K562 (cell line): Measurements from ENCODE around the gene NUBPL.

Source experiments
- CBFB ChIP-seq: sonication (generic); formaldehyde crosslinking; IDR thresholded peaks from 2 replicates; pipeline ENCODE4 v1.4.0; 2020; ENCODE audit warnings: mild to moderate bottlenecking, missing genetic modification reagents
- EZH2 ChIP-seq: IDR thresholded peaks from 2 replicates; pipeline ENCODE4 v1.6.1; 2012; ENCODE audit warnings: low read depth, mild to moderate bottlenecking, inconsistent platforms, low read length, borderline replicate concordance
- FOXM1 ChIP-seq, 2 experiments: fragments of 450-650 bp in 1 of 2; sonication (generic) in 1 of 2; formaldehyde crosslinking in 1 of 2; IDR thresholded peaks; 2 replicates each; pipeline versions ENCODE4 v1.6.1 to v1.9.0; 2017 to 2022; ENCODE audit warnings: low read depth in 2 of 2, mild to moderate bottlenecking in 2 of 2, missing genetic modification reagents in 1 of 2, moderate library complexity in 1 of 2
- HCFC1 ChIP-seq: IDR thresholded peaks from 2 replicates; pipeline ENCODE4 v1.6.1; 2012; ENCODE audit warnings: low read depth, low read length, improper control_type of control experiment
- MAZ ChIP-seq, 2 experiments: fragments of 450-650 bp in 1 of 2; sonication (generic) in 1 of 2; formaldehyde crosslinking; IDR thresholded peaks in 1 of 2; conservative IDR thresholded peaks in 1 of 2; 2 replicates each; pipeline versions ENCODE4 v1.4.0 to v1.5.0; 2020; ENCODE audit warnings: mild to moderate bottlenecking in 1 of 2, missing genetic modification reagents in 1 of 2
- MCM5 ChIP-seq: fragments of 450-650 bp; IDR thresholded peaks from 2 replicates; pipeline ENCODE4 v1.6.1; 2016; ENCODE audit warnings: low read depth
- MTF1 ChIP-seq: fragments of 250-450 bp; sonication (Bioruptor Pico); IDR thresholded peaks from 2 replicates; pipeline ENCODE4 v1.9.0; 2021; ENCODE audit warnings: moderate library complexity, mild to moderate bottlenecking, inconsistent platforms, borderline replicate concordance
- NFE2L1 ChIP-seq: fragments of 450-650 bp; IDR thresholded peaks from 2 replicates; pipeline ENCODE4 v1.6.1; 2016; ENCODE audit warnings: missing genetic modification characterization, low read depth, mild to moderate bottlenecking, missing compliant biosample characterization, moderate library complexity, borderline replicate concordance
- ZBTB2 ChIP-seq: fragments of 450-650 bp; IDR thresholded peaks from 2 replicates; pipeline ENCODE4 v1.6.1; 2016; ENCODE audit warnings: antibody characterized with exemption
- TF ChIP-seq, protein P1 (sequence below), 3 experiments: IDR thresholded peaks in 2 of 3; conservative IDR thresholded peaks in 1 of 3; 2 replicates each; pipeline ENCODE4 v1.5.1; 2011 to 2012; ENCODE audit warnings: low read length in 3 of 3, mild to moderate bottlenecking in 3 of 3, control low read depth in 2 of 3, improper control_type of control experiment in 1 of 3, inconsistent platforms in 1 of 3, low read depth in 1 of 3, mixed read lengths in 1 of 3, moderate library complexity in 1 of 3; ENCODE audit not compliant: insufficient read depth in 2 of 3
- TF ChIP-seq, protein P2 (sequence below): sonication (generic); formaldehyde crosslinking; IDR thresholded peaks from 2 replicates; pipeline ENCODE4 v1.8.1; 2023; ENCODE audit warnings: mild to moderate bottlenecking, missing genetic modification reagents
- TF ChIP-seq, protein P3 (sequence below): sonication (generic); formaldehyde crosslinking; IDR thresholded peaks from 2 replicates; pipeline ENCODE4 v1.9.0; 2022; ENCODE audit warnings: mild to moderate bottlenecking, missing genetic modification reagents

DNA sequence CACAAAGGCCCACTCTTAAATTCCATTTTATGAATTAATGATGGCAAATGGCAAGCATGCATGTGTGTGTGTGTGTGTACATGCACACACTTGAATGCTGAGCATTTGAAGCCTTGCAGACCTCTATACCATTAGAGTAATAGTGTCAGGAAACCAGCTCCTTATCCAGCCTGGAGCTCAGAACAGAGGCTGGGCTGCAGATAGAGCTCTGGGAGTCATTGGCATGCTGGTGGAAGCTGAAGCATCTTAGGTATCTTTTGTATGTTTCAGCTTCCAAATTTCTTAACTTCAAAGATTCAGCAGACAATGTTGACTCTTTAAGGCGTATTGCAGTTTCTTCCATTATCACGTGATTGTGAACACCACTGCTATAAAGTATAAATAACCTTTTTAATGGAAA lies 323.0 kb downstream of the NUBPL start:
- TF ChIP-seq MCM5 (no peak), HCFC1 (no peak), EZH2 (no peak), MAZ (CRISPR knock-in tag; conservative IDR thresholded peaks at IDR 0.05 in 1 of 2, IDR thresholded peaks at IDR 0.05 in 1 of 2) (no peak), ZBTB2 (no peak), NFE2L1 (tag) (no peak), FOXM1 (IDR thresholded peaks at IDR 0.05; ENCODE audit: low read depth) (no peak), FOXM1 (CRISPR knock-in tag; IDR thresholded peaks at IDR 0.05; ENCODE audit: low read depth) (no peak), MTF1 (CRISPR knock-in tag) (no peak), CBFB (no peak)
- TF ChIP-seq, protein P1, sequence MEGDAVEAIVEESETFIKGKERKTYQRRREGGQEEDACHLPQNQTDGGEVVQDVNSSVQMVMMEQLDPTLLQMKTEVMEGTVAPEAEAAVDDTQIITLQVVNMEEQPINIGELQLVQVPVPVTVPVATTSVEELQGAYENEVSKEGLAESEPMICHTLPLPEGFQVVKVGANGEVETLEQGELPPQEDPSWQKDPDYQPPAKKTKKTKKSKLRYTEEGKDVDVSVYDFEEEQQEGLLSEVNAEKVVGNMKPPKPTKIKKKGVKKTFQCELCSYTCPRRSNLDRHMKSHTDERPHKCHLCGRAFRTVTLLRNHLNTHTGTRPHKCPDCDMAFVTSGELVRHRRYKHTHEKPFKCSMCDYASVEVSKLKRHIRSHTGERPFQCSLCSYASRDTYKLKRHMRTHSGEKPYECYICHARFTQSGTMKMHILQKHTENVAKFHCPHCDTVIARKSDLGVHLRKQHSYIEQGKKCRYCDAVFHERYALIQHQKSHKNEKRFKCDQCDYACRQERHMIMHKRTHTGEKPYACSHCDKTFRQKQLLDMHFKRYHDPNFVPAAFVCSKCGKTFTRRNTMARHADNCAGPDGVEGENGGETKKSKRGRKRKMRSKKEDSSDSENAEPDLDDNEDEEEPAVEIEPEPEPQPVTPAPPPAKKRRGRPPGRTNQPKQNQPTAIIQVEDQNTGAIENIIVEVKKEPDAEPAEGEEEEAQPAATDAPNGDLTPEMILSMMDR (IDR thresholded peaks at IDR 0.05 in 2 of 3, conservative IDR thresholded peaks at IDR 0.05 in 1 of 3; ENCODE audit: insufficient read depth in 2 of 3, low read depth in 1 of 3, low read length in 3 of 3) = no peak
- TF ChIP-seq, protein P2, sequence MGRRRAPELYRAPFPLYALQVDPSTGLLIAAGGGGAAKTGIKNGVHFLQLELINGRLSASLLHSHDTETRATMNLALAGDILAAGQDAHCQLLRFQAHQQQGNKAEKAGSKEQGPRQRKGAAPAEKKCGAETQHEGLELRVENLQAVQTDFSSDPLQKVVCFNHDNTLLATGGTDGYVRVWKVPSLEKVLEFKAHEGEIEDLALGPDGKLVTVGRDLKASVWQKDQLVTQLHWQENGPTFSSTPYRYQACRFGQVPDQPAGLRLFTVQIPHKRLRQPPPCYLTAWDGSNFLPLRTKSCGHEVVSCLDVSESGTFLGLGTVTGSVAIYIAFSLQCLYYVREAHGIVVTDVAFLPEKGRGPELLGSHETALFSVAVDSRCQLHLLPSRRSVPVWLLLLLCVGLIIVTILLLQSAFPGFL (CRISPR knock-in tag) = no peak
- TF ChIP-seq, protein P3, sequence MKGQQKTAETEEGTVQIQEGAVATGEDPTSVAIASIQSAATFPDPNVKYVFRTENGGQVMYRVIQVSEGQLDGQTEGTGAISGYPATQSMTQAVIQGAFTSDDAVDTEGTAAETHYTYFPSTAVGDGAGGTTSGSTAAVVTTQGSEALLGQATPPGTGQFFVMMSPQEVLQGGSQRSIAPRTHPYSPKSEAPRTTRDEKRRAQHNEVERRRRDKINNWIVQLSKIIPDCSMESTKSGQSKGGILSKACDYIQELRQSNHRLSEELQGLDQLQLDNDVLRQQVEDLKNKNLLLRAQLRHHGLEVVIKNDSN (CRISPR knock-in tag) = no peak
